Activated effector memory CD4-positive, alpha-beta T cell treated with Interleukin-2 at 50 U/mL for 16 hours (primary cell): Measurements from ENCODE around the gene ZMYND8.
"Not testable (repeated sequence)": the region's sequence is repeated elsewhere in the genome, so short reads cannot be mapped to it uniquely, and the experiment has no call there.

Source experiments
- DNase-seq: peaks from one replicate; pipeline ENCODE4 v3.0.0-alpha.2; 2020

The ZMYND8 gene

GRCh38 chr20:47222468-47223119 is 133.9 kb downstream of the ZMYND8 start:
- DNase-seq = no peak

DNA sequence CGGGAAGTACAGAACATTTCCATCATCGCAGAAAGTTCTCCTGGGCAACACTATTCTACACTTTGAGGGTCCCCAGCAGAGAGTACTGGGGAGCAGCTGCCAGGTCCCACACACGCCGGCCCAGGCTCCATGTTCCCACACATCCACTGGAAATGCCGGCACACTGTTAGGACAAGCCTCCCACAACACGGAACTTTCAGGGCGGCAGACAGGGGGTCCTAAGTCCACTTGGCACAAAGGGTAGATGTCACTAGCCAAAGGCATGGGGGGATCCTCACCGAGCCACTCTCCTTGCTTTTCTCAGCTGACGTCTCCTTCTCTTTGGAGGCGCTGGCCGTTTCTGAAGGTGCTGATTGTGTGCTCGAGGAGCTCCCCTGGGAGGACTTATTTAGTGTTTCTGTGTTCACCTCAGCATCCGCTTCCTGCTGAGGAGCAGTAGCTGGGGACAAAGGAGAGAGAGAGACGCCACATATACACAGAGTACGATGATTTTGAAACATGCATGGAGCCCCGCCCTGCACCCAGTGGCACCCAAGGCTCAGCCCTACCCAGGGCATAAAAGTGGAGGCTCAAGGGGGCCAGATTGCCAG is 135.4 kb downstream of the ZMYND8 start:
- no peak for DNase-seq

- peak; percentile 18 for DNase-seq
These were observed 136.3 kb downstream of the ZMYND8 start for GRCh38 chr20:47220161-47220582.

DNA sequence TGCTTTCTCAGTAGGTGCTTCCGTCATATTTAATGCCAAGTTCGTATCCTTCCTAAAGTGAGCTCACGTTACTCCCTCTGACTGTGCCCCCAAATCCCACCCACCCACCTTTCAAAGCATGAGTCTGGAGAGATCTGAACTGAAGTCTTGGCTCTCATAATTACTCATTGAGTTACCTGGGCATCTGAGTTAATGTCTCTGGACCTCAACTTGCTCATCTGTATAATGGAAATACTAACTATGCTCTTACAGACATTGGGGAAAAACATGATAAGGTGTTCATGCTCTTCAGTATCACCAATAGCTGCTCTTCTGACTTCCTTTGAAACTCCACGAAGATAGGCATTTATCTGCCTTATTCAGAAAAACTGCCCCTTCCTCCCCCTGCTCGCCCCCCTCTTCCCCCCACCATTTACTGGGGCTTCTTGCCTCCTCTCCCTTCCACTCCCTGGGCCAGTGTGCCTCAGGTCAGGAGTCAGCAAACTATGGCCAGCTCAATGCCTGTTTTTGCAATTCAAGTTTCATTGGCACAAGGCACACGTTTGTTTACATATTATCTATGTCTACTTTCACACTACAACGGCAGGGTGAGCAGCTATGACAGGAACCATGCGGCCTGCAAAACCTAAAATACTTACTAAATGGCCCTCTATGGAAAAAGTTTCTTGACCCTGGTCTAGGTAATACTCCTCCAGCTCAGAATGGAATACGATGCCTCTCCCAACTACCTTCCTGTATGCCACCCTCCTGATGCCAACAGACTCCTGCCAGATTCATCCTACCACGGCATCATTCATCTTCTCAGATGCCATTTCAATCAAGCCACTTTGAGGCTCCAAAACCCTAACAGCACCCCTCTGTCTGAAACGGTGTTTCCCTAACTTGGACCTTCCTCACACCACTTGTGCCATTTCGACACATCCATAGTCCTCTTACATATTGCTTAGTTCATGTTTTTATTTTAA is 138.7 kb downstream of the ZMYND8 start:
- DNase-seq = no peak

GRCh38 chr20:47216819-47217410 is 139.6 kb downstream of the ZMYND8 start:
- DNase-seq = no peak

DNA sequence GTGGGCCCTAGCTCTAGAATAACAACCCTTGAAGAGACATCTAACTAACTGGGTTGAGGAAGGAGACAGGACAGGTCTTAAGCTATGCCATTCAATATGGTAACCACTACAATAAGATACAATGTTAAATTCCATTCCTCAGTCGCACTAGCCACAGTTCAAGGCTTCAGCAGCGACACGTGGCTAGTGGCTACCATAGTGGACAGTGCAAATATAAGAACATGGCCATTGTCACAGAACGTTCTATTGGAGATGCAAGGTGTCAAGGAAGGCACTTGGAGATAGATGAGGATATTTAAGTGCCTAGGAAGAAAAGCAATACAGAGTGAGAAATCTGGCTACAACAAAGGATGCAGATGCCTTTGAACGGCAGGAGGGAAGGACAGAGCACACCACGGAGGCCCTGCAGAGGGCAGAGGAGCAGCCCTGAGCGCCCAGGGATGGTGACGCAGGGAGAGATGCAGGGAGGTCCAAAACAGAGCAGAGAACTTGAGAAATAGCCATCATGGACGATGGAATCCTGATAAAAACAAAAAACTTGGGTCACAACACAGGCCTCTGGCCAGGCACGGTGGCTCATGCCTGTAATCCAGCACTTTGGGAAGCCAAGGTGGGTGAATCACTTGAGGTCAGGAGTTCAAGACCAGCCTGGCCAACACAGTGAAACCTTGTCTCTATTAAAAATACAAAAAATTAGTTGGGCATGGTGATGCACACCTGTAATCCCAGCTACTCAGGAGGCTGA is 140.7 kb downstream of the ZMYND8 start:
- DNase-seq = no peak

DNA sequence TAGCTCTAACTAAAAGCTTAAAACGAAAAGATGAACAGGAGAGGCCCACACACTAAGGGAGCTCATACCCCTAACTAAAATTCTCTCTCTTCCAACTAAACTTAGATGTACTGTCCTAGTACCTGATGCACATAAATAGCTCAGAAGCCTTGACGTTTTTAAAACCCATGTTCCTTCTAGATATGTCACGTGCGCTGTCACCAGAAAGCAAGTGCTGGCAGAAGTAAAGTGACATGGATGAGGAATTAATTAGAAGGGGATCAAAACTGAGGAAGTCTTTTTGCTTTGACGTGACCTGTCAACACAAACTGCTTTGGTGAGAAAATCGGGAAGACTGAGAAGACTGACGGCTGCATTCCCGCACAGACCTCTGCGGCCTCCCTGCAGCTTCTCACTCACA is 142.5 kb downstream of the ZMYND8 start:
- DNase-seq = no peak

GRCh38 chr20:47212606-47213207 is 143.8 kb downstream of the ZMYND8 start:
- no peak for DNase-seq

DNA sequence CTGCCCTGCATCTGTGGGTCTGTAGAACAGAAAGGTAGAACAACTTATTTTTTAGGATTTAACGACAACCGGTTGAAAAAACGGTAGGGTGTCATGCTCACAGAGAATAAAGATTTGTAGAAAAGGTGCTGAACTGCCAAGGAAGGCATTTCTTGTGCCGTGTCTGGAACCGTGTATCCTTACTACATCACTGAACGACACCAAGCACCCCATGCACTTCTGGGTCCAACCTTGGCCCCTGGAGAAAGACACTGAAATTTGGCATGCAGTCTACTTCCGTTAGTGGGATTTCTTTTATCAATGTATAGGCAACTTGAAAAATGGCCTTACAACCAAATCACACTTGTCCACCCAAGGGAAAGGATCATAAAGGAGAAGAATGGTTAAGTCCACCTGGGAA is 145.5 kb downstream of the ZMYND8 start:
- no peak for DNase-seq

DNA sequence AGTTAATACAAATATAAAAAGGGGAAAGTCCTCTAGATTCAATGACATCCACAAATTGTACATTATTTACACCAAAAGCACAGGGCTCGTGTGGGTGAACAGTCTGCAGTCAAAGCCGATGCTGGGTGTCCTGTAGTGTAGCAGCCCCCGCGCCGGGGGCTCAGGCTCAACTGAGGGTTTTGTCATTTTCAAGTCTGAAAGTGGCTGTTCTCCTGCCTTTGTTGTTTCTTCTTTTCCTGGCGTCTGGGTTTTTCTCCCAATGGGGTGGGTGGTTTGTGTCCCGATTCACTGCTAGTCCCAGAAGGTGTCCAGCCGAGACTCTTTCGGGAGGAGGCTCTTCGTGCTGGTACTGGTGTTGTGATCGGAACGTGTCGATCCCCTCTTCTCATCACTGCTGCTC is 146.0 kb downstream of the ZMYND8 start:
- no peak for DNase-seq

- no peak for DNase-seq
These were observed 146.5 kb downstream of the ZMYND8 start for GRCh38 chr20:47209982-47210381.

DNA sequence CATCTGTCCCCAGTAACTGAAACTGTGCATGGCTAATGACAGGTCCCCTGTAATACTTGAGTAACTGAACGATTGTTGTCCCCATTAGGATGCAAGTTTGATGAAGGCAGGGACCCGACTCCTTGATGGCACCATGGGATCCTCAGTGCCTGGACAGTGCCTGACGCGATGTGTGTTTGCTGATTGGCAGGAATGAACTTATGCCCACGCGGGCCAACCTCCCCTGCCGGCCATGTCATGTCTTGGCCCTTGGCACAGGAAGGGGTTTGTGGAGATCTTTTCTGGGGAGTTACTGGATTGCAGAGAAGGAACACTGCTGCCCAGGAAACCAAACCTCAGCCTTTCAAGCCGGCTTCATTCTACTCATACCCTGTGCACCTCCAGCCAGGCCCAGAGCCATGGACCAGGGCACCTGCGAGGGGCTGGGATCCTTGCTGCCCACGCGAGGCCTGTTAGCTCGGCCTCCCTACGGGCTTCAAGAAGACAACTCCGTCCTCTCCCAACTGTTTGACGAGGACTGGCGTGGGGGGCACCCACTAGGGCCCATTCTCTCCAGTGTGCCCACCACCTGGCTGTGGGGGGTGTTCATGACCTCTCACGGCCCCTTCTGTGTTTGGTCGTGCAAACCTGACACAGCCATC is 147.8 kb downstream of the ZMYND8 start:
- DNase-seq = no peak

- no peak for DNase-seq
These were observed 149.4 kb downstream of the ZMYND8 start for GRCh38 chr20:47206962-47207641.

- not testable (repeated sequence) for DNase-seq
These were observed 149.9 kb downstream of the ZMYND8 start for GRCh38 chr20:47206552-47206951.

DNA sequence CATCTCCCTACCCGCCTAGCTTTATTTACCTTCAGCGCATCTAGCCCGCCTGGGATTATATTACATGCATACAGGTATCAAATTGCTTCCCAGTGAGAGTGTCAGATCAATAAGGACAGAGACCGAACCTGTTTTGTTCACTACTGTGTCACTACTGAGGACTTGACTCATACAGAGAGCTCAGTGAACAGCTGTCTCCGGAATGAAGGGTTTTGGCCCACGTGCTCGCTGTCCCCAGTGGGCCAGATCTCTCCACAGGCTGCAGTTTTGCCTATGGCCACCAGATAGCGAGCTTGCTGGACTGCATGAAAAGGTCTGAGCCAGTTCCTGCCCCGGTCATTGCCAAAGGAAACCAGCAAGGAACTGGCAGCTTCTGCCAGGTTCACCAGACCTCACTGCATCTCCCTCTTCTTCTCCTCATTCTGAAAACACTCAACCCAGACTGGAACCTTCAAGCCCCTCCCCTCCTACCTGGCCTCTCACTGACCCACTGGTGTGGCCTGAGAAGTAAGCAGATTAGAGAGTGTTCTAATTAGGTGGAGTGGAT is 150.8 kb downstream of the ZMYND8 start:
- DNase-seq = no peak

DNA sequence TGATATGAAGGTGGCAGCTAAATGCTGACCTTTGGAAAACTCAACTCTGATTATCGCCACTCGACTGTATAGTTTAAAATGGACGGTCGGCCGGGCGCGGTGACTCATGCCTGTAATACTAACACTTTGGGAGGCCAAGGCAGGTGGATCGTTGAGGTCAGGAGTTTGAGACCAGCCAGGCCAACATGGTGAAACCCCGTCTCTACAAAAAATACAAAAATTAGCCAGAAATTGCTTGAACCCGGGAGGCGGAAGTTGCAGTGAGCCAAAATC is 151.7 kb downstream of the ZMYND8 start:
- DNase-seq = not testable (repeated sequence)

DNA sequence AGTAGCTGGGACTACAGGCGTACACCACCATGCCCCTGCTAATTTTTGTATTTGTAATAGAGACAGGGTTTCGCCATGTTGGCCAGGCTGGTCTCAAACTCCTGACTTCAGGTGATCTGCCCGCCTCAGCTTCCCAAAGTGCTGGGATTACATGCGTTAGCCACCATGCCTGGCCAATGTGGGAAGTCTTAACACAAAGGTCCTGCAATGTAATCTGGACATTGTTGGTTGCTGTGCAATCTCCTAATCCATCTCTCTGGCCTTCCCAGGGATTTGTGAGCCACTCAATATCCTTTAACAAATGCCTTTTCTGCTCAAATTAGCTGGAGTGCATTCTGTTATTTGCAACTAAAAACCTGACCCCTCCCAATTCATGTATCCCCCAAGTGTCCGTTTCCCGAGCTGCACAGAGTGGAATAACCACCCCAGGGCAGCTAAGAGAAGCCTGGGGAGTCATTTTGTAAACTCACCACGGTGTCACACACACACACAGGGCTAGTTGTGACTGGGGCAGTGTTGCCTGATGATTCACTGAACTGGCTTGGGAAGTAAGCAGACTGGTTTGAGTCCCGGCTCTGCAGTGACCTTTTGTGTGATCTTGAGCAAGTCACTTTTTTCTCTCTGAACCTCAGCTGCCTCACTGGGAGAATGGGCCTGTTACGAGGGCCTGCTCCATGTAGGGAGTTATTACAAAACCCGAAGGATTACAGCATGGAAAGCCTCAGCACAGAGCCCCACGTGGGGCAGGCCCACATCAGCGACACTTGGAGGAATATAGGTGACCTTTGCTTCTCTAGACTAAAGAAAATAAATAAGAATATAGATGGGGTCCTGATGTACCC is 152.3 kb downstream of the ZMYND8 start:
- DNase-seq = no peak

- DNase-seq = no peak
These were observed 153.5 kb downstream of the ZMYND8 start for GRCh38 chr20:47202733-47203667.
